Left ventricle myocardium superior (tissue), 1 donor: ENCODE measurements around the gene PTPRM. TPM values are rescaled to one million over a fixed set of nuclear protein-coding genes. Genes with fewer than 3 reads are reported as not detected.

Source experiments
- ATAC-seq: fragments of 200-7000 bp; cut with Tn5 transposase; one replicate; pipeline ENCODE4 v1.9.1; 2020; ENCODE audit warnings: mild to moderate bottlenecking, moderate library complexity
- DNase-seq: peaks from one replicate; pipeline ENCODE4 v3.0.0-alpha.2; 2020
- intact Hi-C: fragments of 100-400 bp; cut with micrococcal nuclease; formaldehyde crosslinking; loops from one replicate; pipeline ENCODE4 v1.11.0; 2022
- total RNA-seq: library from RNA; stranded (reverse); fragmentation: NEBNext Ultra II Directional; extraction: Animal tissue kit (Norgen Biotek cat#: 25700); gene quantifications from one replicate; pipeline ENCODE4 v1.2.1, GENCODE V29; 2021
- donor health status: DM: no; HTN: yes; CAD: no; lungs with severe emphysema.

The PTPRM gene
- total RNA-seq, 1 donor from 2014 or later = 100 TPM

- intact Hi-C loops = no loop called here
- DNase-seq = no peak
- ATAC-seq = no peak
Observed at GRCh38 chr18:7618891-7619442, 51.9 kb downstream of the PTPRM start.

- no peak for ATAC-seq
- no peak for DNase-seq
- intact Hi-C loops = no loop called here
Observed at GRCh38 chr18:7619676-7620075, 52.6 kb downstream of the PTPRM start.

DNA sequence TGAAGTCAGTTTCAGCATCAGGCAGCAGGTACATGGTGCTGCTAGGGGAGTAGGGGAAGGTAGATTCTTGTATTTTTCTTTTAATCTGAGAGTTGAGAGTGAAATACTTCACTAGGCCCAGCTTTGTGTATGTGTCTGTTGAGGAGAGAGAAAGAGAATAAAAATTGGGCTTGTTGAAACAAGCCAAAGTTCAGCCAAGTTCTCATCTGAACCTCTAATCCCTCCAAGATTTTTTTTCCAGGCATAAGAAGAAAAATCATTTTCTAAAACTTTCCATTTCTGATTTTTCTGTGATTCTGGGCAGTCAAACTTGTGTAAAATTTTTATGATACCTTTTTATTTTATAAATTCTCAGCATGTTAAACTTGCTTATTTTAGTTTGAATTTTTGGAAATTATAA is 55.6 kb downstream of the PTPRM start:
- intact Hi-C loops = no loop called here
- ATAC-seq (no peak), DNase-seq (no peak)

- no peak for DNase-seq
- intact Hi-C loops = no loop called here
- no peak for ATAC-seq
Observed at GRCh38 chr18:7623681-7624080, 56.6 kb downstream of the PTPRM start.

- ATAC-seq (no peak), DNase-seq (no peak)
- intact Hi-C loops = no loop called here
Observed at GRCh38 chr18:7624697-7625096, 57.6 kb downstream of the PTPRM start.

DNA sequence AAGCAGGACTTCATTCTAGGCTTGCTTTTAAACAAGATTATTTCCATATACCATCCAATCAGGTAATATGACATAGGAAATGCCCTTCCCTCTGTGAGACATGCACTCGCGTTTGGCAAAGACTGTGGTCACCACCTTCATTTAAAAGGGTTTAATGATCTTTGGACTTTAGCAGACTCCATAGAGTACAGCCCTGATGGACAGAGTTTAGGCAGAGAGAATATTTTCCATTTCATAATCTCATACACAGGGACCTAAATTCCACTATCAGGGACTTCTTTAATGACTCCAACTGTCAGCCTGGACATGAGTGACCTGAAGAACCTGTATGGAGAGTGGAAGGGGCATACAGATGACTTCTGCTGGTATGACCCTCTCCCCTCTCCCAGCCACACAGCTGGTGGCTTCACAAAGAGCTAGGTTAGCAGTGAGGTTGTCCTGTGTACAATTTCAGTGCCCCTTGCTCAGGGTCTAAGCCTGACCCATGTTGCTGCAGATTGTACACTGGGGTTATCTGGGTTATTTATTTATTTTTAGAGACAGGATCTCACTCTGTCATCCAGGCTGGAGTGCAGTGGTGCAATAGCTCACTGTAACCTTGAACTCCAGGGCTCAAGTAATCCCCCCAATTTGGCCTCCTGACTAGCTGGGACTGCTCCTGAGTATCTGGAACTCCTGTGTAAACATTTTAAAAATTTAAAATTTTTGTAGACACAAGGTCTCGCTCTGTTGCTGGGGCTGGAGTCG is 59.2 kb downstream of the PTPRM start:
- peak; percentile 79 for ATAC-seq
- no peak for DNase-seq
- intact Hi-C loops = no loop called here

DNA sequence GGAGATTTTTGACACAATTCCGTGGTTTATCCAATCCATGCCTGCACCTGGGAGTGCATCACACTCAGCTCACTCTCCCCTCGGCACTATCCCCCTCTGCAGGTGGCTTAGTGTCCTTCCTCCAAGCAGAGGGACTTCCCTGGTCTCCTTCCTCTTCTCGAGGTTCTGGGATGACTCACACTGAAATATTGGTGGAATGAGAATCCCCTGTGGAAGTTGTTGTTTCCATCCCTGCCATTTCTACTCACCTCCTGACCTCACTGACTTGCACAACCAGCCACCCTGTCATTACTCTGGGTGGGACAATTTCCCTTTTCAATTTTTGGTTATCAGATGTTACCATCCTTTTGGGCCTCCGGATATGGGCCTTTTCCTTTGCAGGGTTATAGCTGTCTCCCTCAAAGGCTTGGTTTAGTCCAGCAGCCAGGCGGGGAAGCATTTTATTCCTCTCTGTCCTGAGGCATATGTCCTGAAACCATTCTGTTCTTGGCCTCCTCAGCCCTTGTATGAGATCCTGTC is 59.9 kb downstream of the PTPRM start:
- DNase-seq (no peak), ATAC-seq (peak; percentile 53)
- intact Hi-C loops = no loop called here

DNA sequence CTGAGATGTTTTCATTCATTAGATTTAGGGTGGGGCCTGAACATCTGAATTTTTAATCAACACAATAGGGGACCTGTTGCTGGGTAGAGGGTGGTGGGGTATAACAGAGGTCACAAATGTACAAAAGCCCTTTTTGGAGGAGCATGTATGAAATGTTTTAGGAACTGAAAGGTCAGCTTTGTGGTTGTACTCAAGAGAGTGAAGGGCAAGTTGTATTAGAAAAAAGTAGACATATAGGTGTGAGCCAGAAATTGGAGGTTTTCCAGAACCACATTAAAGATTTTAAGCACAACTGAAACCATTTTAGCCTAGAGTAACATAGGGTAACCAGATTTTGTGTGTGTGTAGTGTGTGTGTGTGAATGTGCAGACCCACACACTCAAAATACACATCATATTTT is 62.3 kb downstream of the PTPRM start:
- intact Hi-C loops = no loop called here
- ATAC-seq (no peak), DNase-seq (no peak)

GRCh38 chr18:7630731-7631442 is 63.8 kb downstream of the PTPRM start:
- intact Hi-C loops = no loop called here
- no peak for ATAC-seq

DNA sequence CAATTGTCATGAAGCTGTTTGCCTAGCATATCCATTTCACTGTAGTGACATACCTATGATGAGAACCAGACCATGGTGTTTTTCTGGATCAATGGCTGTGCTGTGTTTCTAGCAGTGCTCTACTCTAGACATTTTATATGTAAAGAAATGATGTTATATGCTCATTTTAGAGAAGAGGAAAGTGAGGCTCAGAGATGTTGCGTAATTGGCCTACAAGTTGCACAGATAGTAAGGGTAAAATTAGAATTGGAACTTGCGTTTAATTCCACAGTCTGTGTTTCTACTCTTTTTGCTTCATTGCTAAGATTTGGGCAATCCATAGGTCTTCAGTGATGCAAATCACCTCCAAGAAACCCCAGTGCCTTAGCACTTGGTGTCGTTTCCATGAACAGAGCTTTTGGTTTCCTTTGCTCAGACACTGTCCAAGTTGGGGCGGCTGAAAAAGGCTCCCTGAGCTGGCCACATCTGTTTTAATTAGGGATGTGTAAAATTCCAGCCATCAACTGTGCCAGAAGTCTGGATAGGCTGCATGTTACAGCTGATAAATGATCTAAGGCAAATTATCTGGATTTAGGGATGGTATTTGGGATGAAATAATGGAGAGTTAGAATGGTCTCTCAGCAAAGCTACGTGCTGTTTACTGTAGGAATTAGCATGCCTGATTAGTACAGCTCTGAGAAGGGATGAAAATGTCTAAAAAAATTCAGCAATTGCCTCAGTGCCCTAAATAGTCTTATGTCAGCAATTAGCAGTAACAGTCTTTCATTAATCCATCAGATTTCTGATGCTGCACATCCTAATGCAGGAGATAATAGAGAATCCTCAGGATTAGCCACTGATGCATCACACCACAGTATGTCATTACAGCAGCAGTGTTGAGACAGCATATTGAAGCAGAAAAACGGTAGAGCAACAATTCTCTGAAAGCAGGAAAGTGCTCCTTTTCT is 65.3 kb downstream of the PTPRM start:
- intact Hi-C loops = no loop called here
- no peak for ATAC-seq

More at GRCh38 chr18:7630731-7631442, 63.8 kb downstream of the PTPRM start:
- no peak for DNase-seq

DNA sequence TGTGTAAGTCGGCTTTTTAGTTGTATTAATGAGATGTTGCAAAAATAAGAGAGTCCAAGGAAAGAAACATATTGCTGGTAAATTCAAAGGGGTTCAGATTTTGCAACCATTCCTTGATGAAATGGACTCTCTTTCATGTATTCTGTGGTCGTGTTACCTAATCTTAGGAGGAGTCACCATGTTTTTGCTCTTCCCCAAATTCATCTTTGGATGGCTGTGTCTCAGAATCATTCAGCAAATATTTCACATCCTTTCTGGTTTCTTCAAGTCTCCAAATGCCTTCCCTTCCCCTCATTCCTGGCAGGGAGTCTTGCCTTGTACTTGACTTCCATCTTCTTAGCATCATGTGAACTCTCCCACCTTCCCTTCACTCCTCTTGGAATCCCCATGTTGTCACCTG is 66.1 kb downstream of the PTPRM start:
- ATAC-seq (no peak), DNase-seq (no peak)
- intact Hi-C loops = no loop called here

More for the DNA sequence above, 65.3 kb downstream of the PTPRM start:
- DNase-seq = no peak

- no peak for DNase-seq
- intact Hi-C loops = no loop called here
- ATAC-seq = no peak
Observed at GRCh38 chr18:7635948-7636347, 68.8 kb downstream of the PTPRM start.

GRCh38 chr18:7637269-7637668 is 70.2 kb downstream of the PTPRM start:
- ATAC-seq (no peak), DNase-seq (no peak)
- intact Hi-C loops = no loop called here

DNA sequence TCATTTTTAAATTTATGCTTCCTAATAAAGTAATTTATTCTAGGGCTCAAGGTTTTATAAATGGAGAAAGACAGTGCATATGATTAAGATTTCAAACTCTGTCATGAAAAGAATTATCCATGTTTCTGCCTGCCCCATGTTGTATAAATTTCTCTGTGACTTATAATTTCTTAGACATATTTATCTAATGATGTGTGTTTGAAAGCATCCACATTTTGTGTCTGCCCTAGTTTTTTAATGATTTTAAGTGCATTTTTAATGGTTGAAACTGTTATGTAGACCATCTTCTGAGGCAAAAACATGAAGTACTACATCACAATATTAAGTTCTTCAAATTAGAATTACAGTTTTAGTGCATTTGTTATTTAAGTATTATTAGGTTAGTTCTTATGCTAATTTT is 71.2 kb downstream of the PTPRM start:
- DNase-seq = no peak
- ATAC-seq = no peak
- intact Hi-C loops = no loop called here

- DNase-seq = no peak
- ATAC-seq = no peak
- intact Hi-C loops = no loop called here
Observed at GRCh38 chr18:7641813-7642212, 74.7 kb downstream of the PTPRM start.

- DNase-seq = no peak
- intact Hi-C loops = no loop called here
- no peak for ATAC-seq
Observed at GRCh38 chr18:7642331-7642890, 75.3 kb downstream of the PTPRM start.

GRCh38 chr18:7645756-7646155 is 78.6 kb downstream of the PTPRM start:
- DNase-seq (no peak), ATAC-seq (peak; percentile 14)
- intact Hi-C loops = no loop called here

DNA sequence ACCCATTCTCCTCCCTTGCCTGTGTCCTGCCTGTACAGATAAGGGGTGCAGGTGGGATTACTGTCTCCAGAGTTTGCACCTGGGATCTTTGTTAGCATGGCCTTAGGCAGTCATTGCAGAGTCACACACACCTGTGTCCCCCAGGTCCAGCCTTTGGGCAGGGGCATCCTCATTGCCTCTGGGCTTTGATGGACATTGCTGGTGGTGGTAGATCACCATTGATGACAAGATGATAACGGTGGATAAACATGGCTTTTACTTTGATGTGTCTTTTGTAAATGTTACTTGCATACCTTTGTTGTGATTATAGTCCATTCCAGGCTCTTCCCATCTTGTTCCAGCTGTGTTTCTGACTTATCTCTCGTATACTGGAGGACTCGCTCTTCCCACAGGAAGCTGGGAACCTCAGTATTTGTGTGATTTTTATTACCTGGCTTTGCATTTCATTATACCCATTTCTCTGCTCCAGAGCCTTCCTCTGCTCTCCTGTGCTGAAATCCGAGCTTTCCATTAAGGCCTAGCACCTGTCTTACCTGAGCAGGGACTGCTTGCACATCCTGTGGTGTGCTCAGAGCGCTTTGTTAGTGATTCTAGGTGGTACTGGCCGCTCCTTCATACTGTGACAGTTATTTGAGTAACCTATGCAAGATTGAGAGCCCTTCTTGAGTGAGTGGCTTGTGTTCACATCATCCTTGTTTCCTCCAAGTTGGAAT is 79.2 kb downstream of the PTPRM start:
- peak; percentile 27 for ATAC-seq
- no peak for DNase-seq
- intact Hi-C loops = no loop called here
